Upper lobe of left lung (tissue), 6 donors: ENCODE results near the gene DCP1B. TPM values are rescaled to one million over a fixed set of nuclear protein-coding genes. Genes with fewer than 3 reads are reported as not detected.

Experiments used
- ATAC-seq, 2 donors: fragments of 200-7000 bp; cut with Tn5 transposase; one replicate each; pipeline ENCODE4 v1.9.1; 2022; ENCODE audit warnings: mild to moderate bottlenecking in 2 of 2, moderate library complexity in 2 of 2; ENCODE audit not compliant: low FRiP score in 2 of 2
- DNase-seq, 2 donors: peaks; one replicate each; pipeline ENCODE4 v3.0.0-alpha.2; 2019 to 2020
- H3K27ac ChIP-seq, 4 donors: fragments of 200-600 bp; sonication (generic); one replicate each; pipeline ENCODE4 v1.5.1; 2016 to 2019
- H3K27me3 ChIP-seq, 4 donors: fragments of 200-600 bp; sonication (generic); one replicate each; pipeline ENCODE4 v1.5.1; 2017 to 2019
- H3K36me3 ChIP-seq, 4 donors: fragments of 200-600 bp; sonication (generic); one replicate each; pipeline ENCODE4 v1.5.1; 2016 to 2019
- H3K4me1 ChIP-seq, 4 donors: fragments of 200-600 bp; sonication (generic); one replicate each; pipeline ENCODE4 v1.5.1; 2018 to 2019
- H3K4me3 ChIP-seq, 4 donors: fragments of 200-600 bp; sonication (generic); one replicate each; pipeline ENCODE4 v1.5.1; 2017 to 2019; ENCODE audit warnings: mild to moderate bottlenecking in 2 of 4, moderate library complexity in 1 of 4
- H3K9me3 ChIP-seq, 4 donors: fragments of 200-600 bp; sonication (generic); one replicate each; pipeline ENCODE4 v1.5.1; 2018 to 2019
- CTCF ChIP-seq, 6 experiments: fragments of 450-650 bp in 4 of 6; fragments of 200-600 bp in 2 of 6; sonication (generic) in 2 of 6; IDR thresholded peaks; one replicate each; pipeline ENCODE4 v1.5.1; 2016 to 2019; ENCODE audit warnings: antibody characterized with exemption in 6 of 6
- EP300 ChIP-seq, 4 donors: sonication (generic); formaldehyde crosslinking; IDR thresholded peaks; one replicate each; pipeline ENCODE4 v1.5.1; 2017; ENCODE audit warnings: antibody characterized with exemption in 4 of 4, control low read depth in 2 of 4
- POLR2A ChIP-seq, 4 donors: fragments of 450-650 bp; IDR thresholded peaks; one replicate each; pipeline ENCODE4 v1.5.1; 2016 to 2017; ENCODE audit warnings: antibody characterized with exemption in 4 of 4, mild to moderate bottlenecking in 2 of 4
- POLR2AphosphoS5 ChIP-seq, 2 donors: sonication (generic); formaldehyde crosslinking; IDR thresholded peaks; one replicate each; pipeline ENCODE4 v1.5.1; 2017; ENCODE audit warnings: antibody characterized with exemption in 2 of 2
- WGBS, 2 donors: methylation state at CpG; one replicate each; pipeline ENCODE4 v1.1.5; 2017 to 2018; 5-methylcytosine and 5-hydroxymethylcytosine counted together
- total RNA-seq, 6 donors: library from RNA; depleted of rRNA in 4 of 6; stranded (reverse); fragments of >200 nt in 4 of 6; gene quantifications; one replicate each; pipeline versions ENCODE4 v1.1.0 to v1.2.1, GENCODE V29; 2016 to 2021
- donor health status: DM: no; HTN: no; CAD: no; lungs with moderate emphysema.
- donor health status: DM: no; HTN: yes; CAD: no; lungs with severe emphysema.

Gene DCP1B
- total RNA-seq, 6 donors from 2014 or later = 5.5 to 30.4 (median 12.2) TPM

DNA sequence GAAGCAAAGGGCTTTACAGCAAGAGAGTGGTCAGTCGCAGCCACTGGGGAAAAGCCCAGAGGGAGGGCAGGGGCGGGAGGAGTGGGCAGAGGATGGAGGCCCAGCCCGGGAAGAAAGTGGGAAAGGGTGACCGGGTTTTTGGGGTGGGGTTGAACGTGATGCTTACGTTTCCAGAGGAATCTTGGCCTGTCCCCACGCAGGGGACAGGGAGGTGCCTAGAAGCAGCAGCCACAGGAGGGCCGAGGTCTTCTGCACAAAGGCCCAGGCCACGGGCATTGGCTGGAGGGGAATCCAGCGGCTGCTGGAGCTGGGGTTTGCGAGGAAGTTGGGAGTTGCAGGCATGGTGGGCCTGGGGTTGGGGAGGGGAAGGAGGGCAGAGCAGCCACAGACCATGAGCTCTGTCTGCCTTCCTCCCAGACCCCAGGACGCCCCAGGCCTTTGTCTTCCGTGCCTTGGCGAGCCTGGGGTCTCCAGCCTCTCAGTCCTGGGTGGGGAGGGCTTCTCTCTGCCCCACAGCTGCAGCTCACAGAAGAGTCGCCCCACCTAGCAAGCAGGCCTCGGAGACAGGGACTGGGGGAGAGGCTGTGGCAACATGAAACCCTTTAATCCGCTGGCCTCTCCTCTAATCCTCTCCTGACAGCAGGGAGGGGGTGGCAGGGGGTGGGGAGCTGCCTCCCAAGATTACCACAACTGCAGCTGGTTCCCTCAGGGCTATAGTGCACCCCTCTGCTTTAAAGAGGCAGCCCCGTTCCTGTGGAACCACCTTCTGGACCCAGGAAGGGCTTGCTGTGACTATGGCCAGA, 86.0 kb downstream of the DCP1B start, which contains the start of gene CACNA2D4:
Gene CACNA2D4, minus strand, starts transcription at position 572 of the 803 bp plus-strand sequence. Its CDS starts 179 bp downstream, at position 393.
- Histone ChIP-seq H3K9me3 (no peaks in the 10 kb centered on the region), H3K4me1 (no peaks in the 10 kb centered on the region), H3K27ac (peak within 1 kb of the TSS; percentile 28 to 78 (median 52)), H3K4me3 (peak within 1 kb of the TSS in 2 of 4 donors; percentile 19 to 44), H3K27me3 (no peaks in the 10 kb centered on the region), H3K36me3 (no peaks in the 10 kb centered on the region)
- ATAC-seq = peak in 1 of 2 donors; percentile 12
- TF ChIP-seq EP300 (IDR thresholded peaks at IDR 0.05) (no peak), CTCF (IDR thresholded peaks at IDR 0.05) (no peak), POLR2AphosphoS5 (IDR thresholded peaks at IDR 0.05) (no peak), POLR2A (IDR thresholded peaks at IDR 0.05) (no peak)
- DNase-seq = peak in 1 of 2 donors; percentile 48
- 51 to 56% methylated on average over 15 to 17 of the region's 18 CpGs for WGBS, 2 donors

GRCh38 chr12:1917172-1918070, 86.8 kb downstream of the DCP1B start:
- H3K9me3 ChIP-seq = no peaks in the 10 kb centered on the region
- no peaks in the 10 kb centered on the region for H3K4me1 ChIP-seq
- TF ChIP-seq POLR2A (IDR thresholded peaks at IDR 0.05) = peak in 1 of 4 donors; percentile 28
- TF ChIP-seq EP300 (IDR thresholded peaks at IDR 0.05) = no peak
- peak overlapping the region; percentile 19 to 78 (median 52) for H3K27ac ChIP-seq
- H3K4me3 ChIP-seq = peak overlapping the region in 2 of 4 donors; percentile 19 to 44
- no peaks in the 10 kb centered on the region for H3K36me3 ChIP-seq
- WGBS, 2 donors = 57 to 65% methylated on average over 20 to 22 of the region's 22 CpGs
- DNase-seq (peak in 1 of 2 donors; percentile 56), ATAC-seq (peak in 1 of 2 donors; percentile 69)
- no peaks in the 10 kb centered on the region for H3K27me3 ChIP-seq

DNA sequence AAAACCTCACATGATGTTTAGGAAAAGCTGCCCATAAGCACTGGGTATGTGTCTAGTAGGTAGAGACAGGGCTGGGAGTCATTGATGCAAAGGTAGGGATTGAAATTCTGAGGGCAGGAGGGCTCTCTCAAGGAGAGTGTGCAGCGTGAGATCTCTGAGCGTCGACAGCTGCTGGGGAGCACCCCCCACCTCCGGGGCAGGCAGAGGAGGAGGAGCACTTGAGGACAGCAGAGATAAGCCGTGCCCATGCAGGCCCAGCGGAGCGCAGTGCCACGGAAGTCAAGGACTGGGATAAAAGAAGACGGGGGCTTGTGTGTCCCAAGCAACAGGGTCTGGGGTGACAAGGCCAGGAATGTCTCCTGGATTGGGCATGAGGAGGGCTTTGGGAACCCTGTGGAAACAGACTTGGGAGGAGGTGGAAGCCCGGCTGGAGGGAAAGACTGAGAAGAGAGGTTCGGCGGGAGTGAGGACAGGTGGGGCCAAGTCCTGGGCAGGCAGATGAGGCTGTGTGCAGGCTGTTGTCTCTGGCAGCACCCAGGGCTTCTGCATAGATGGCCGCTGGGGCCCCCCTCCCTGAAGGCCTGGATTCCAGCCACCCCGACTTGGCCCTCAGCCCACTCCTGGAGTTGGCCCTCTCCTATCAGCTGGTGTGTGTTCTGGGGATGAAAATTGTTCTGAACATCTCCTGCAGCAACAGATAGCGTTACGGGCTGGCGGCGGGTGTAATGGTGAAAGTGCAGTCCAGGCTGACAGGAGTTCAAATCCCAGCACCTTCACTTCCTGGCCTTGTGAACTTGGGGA, 87.7 kb downstream of the DCP1B start:
- DNase-seq = peak in 1 of 2 donors; percentile 55
- Histone ChIP-seq H3K4me3 (no peak overlapping the region), H3K27ac (no peak overlapping the region), H3K36me3 (no peaks in the 10 kb centered on the region), H3K27me3 (no peaks in the 10 kb centered on the region), H3K4me1 (no peaks in the 10 kb centered on the region), H3K9me3 (no peaks in the 10 kb centered on the region)
- TF ChIP-seq POLR2A (IDR thresholded peaks at IDR 0.05) (no peak), POLR2AphosphoS5 (IDR thresholded peaks at IDR 0.05) (no peak), EP300 (IDR thresholded peaks at IDR 0.05) (no peak), CTCF (IDR thresholded peaks at IDR 0.05) (no peak)
- no peak for ATAC-seq
- WGBS, 2 donors = 47 to 67% methylated on average over 17 to 18 of the region's 18 CpGs

GRCh38 chr12:1915082-1915968, 88.9 kb downstream of the DCP1B start:
- TF ChIP-seq CTCF (IDR thresholded peaks at IDR 0.05) (no peak), POLR2AphosphoS5 (IDR thresholded peaks at IDR 0.05) (no peak), POLR2A (IDR thresholded peaks at IDR 0.05) (no peak), EP300 (IDR thresholded peaks at IDR 0.05) (no peak)
- no peaks in the 10 kb centered on the region for H3K9me3 ChIP-seq
- DNase-seq (peak in 1 of 2 donors; percentile 47), ATAC-seq (no peak)
- no peaks in the 10 kb centered on the region for H3K4me1 ChIP-seq
- no peaks in the 10 kb centered on the region for H3K36me3 ChIP-seq
- 58 to 84% methylated on average over 11 to 18 of the region's 18 CpGs for WGBS, 2 donors
- no peaks in the 10 kb centered on the region for H3K27me3 ChIP-seq
- no peak overlapping the region for H3K4me3 ChIP-seq
- no peak overlapping the region for H3K27ac ChIP-seq
